Calu3 (cell line): Measurements from ENCODE around the gene PLPP3. TPM values are rescaled to one million over a fixed set of nuclear protein-coding genes. Genes with fewer than 3 reads are reported as not detected.

ENCODE experiments used
- BruUV-seq: library from RNA; stranded (reverse); fragments of 400-500 nt; replicated peaks from 2 replicates; lab custom pipeline; 2021; lab: Mats Ljungman, UMichigan
- CTCF ChIA-PET: fragments of 300-600 bp; sonication (Branson Sonifier 250); formaldehyde crosslinking; loops from one replicate; lab custom pipeline; 2022; ENCODE audit warnings: antibody characterized with exemption; lab: Charles Lee
- DNase-seq: peaks from one replicate; pipeline ENCODE4 v3.0.0; 2022
- H3K27ac Mint-ChIP-seq: one replicate; pipeline ENCODE4 v1.8.0; 2022; ENCODE audit warnings: mixed read lengths; ENCODE audit not compliant: unreplicated experiment
- H3K27me3 Mint-ChIP-seq: one replicate; pipeline ENCODE4 v1.8.0; 2022; ENCODE audit warnings: mixed read lengths; ENCODE audit not compliant: unreplicated experiment
- H3K36me3 Mint-ChIP-seq: one replicate; pipeline ENCODE4 v1.8.0; 2022; ENCODE audit warnings: mild to moderate bottlenecking, moderate library complexity, mixed read lengths; ENCODE audit not compliant: insufficient read depth, unreplicated experiment
- H3K4me1 Mint-ChIP-seq: one replicate; pipeline ENCODE4 v1.8.0; 2022; ENCODE audit warnings: mild to moderate bottlenecking, low read depth, mixed read lengths; ENCODE audit not compliant: unreplicated experiment
- H3K4me3 Mint-ChIP-seq: one replicate; pipeline ENCODE4 v1.8.0; 2022; ENCODE audit warnings: mild to moderate bottlenecking, low read depth, moderate library complexity, mixed read lengths; ENCODE audit not compliant: unreplicated experiment
- H3K9me3 Mint-ChIP-seq: one replicate; pipeline ENCODE4 v1.8.0; 2022; ENCODE audit warnings: low read depth, mixed read lengths; ENCODE audit not compliant: unreplicated experiment
- CTCF ChIP-seq: fragments of 200-600 bp; IDR thresholded peaks from one replicate; pipeline ENCODE4 v1.8.0; 2022; ENCODE audit warnings: antibody characterized with exemption; ENCODE audit not compliant: unreplicated experiment
- intact Hi-C: fragments of 100-400 bp; cut with micrococcal nuclease; formaldehyde crosslinking; loops from one replicate; pipeline ENCODE4 v1.10.0; 2022; ENCODE audit not compliant: unreplicated experiment
- total RNA-seq: library from RNA; stranded (reverse); gene quantifications from 2 replicates; pipeline ENCODE4 v1.2.3, GENCODE V29; 2022

Gene PLPP3
- total RNA-seq, 1 experiment from 2014 or later: 18.9 TPM

GRCh38 chr1:56472860-56473259, 106.5 kb downstream of the PLPP3 start:
- Mint-ChIP-seq H3K27me3 (no peaks in the 10 kb centered on the region), H3K4me3 (no peak overlapping the region), H3K4me1 (peaks cover 28% of the 10 kb centered on the region), H3K27ac (no peak overlapping the region), H3K36me3 (peaks cover 5% of the 10 kb centered on the region), H3K9me3 (no peaks in the 10 kb centered on the region)
- intact Hi-C loops: loop anchor here (5.0 to 10.0 kb wide), 3 partner anchors 66 to 188 kb away; partner anchors contain the start of gene PLPP3
- no TSS peak for BruUV-seq
- no peak for DNase-seq
- CTCF ChIA-PET: no interaction called here
- no peak for TF ChIP-seq CTCF

GRCh38 chr1:56469640-56470371, 109.6 kb downstream of the PLPP3 start:
- Mint-ChIP-seq H3K4me1 (peaks cover 17% of the 10 kb centered on the region), H3K9me3 (peaks cover 3% of the 10 kb centered on the region), H3K4me3 (no peak overlapping the region), H3K27ac (no peak overlapping the region), H3K36me3 (no peaks in the 10 kb centered on the region), H3K27me3 (no peaks in the 10 kb centered on the region)
- no peak for TF ChIP-seq CTCF
- CTCF ChIA-PET: no interaction called here
- intact Hi-C loops: loop anchor here (5.0 to 10.0 kb wide), 3 partner anchors 63 to 185 kb away; partner anchors contain the start of gene PLPP3
- no peak for DNase-seq
- BruUV-seq: no TSS peak

- peaks cover 3% of the 10 kb centered on the region for H3K9me3 Mint-ChIP-seq
- H3K4me1 Mint-ChIP-seq: peaks cover 17% of the 10 kb centered on the region
- H3K27me3 Mint-ChIP-seq: no peaks in the 10 kb centered on the region
- TF ChIP-seq CTCF: no peak
- CTCF ChIA-PET: no interaction called here
- intact Hi-C loops: no loop called here
- no peak for DNase-seq
- no peak overlapping the region for H3K27ac Mint-ChIP-seq
- no TSS peak for BruUV-seq
- H3K36me3 Mint-ChIP-seq: no peaks in the 10 kb centered on the region
- no peak overlapping the region for H3K4me3 Mint-ChIP-seq
Measured at GRCh38 chr1:56468518-56468917, 110.8 kb downstream of the PLPP3 start.

GRCh38 chr1:56466538-56466937, 112.8 kb downstream of the PLPP3 start:
- no peaks in the 10 kb centered on the region for H3K27me3 Mint-ChIP-seq
- CTCF ChIA-PET: no interaction called here
- no TSS peak for BruUV-seq
- H3K4me3 Mint-ChIP-seq: no peak overlapping the region
- intact Hi-C loops: no loop called here
- H3K36me3 Mint-ChIP-seq: no peaks in the 10 kb centered on the region
- no peak for DNase-seq
- no peak for TF ChIP-seq CTCF
- H3K4me1 Mint-ChIP-seq: peaks cover 17% of the 10 kb centered on the region
- H3K9me3 Mint-ChIP-seq: peaks cover 3% of the 10 kb centered on the region
- no peak overlapping the region for H3K27ac Mint-ChIP-seq
